A549 (cell line): ENCODE results near the gene POMGNT2.

Source experiments
- CTCF ChIP-seq: fragments of >200 bp; sonication (Bioruptor Twin); formaldehyde crosslinking; IDR thresholded peaks from 3 replicates; pipeline ENCODE4 v1.5.1; 2016
- EHF ChIP-seq: fragments of 250-450 bp; sonication (Bioruptor Pico); IDR thresholded peaks from 2 replicates; pipeline ENCODE4 v1.5.0; 2020; ENCODE audit warnings: mild to moderate bottlenecking
- ELK1 ChIP-seq: fragments of 150-350 bp; IDR thresholded peaks from 2 replicates; pipeline ENCODE4 v1.6.1; 2014; ENCODE audit warnings: low read depth, mild to moderate bottlenecking, low read length
- EP300 ChIP-seq, 2 experiments: fragments of >200 bp; sonication (Bioruptor Twin); formaldehyde crosslinking; IDR thresholded peaks; 2 replicates in 1 of 2; 3 replicates in 1 of 2; pipeline ENCODE4 v1.6.1; 2016 to 2017
- ESRRA ChIP-seq: fragments of 150-350 bp; IDR thresholded peaks from 2 replicates; pipeline ENCODE4 v1.6.1; 2014; ENCODE audit warnings: mild to moderate bottlenecking, low read length, borderline replicate concordance
- HMGXB4 ChIP-seq: fragments of 250-450 bp; sonication (Bioruptor Pico); IDR thresholded peaks from 2 replicates; pipeline ENCODE4 v1.5.0; 2021; ENCODE audit warnings: mild to moderate bottlenecking, moderate library complexity, borderline replicate concordance
- KDM1A ChIP-seq: fragments of 200-600 bp; sonication (generic); IDR thresholded peaks from 2 replicates; pipeline ENCODE4 v1.6.1; 2016; ENCODE audit warnings: low read depth, mild to moderate bottlenecking
- KDM5A ChIP-seq: fragments of 200-600 bp; sonication (generic); IDR thresholded peaks from 2 replicates; pipeline ENCODE4 v1.6.1; 2016; ENCODE audit warnings: antibody characterized with exemption, mild to moderate bottlenecking
- MYC ChIP-seq: IDR thresholded peaks from 2 replicates; pipeline ENCODE4 v1.6.1; 2012; ENCODE audit warnings: mild to moderate bottlenecking, inconsistent platforms, low read length, improper control_type of control experiment, borderline replicate concordance
- NFE2L2 ChIP-seq: fragments of 150-350 bp; conservative IDR thresholded peaks from 2 replicates; pipeline ENCODE4 v1.6.1; 2014; ENCODE audit warnings: low read length
- POLR2A ChIP-seq: IDR thresholded peaks from 2 replicates; pipeline ENCODE4 v1.6.1; 2012; ENCODE audit warnings: mild to moderate bottlenecking, low read length
- POLR2AphosphoS2 ChIP-seq: conservative IDR thresholded peaks from 2 replicates; pipeline ENCODE4 v1.6.1; 2012; ENCODE audit warnings: low read length, improper control_type of control experiment, inconsistent platforms
- SREBF2 ChIP-seq: fragments of 450-650 bp; IDR thresholded peaks from 2 replicates; pipeline ENCODE4 v1.6.1; 2014; ENCODE audit warnings: mild to moderate bottlenecking, moderate library complexity

- no peak for TF ChIP-seq KDM1A
- no peak for TF ChIP-seq POLR2A
- TF ChIP-seq CTCF = no peak
- no peak for TF ChIP-seq ESRRA
- TF ChIP-seq EP300 (IDR thresholded peaks at IDR 0.05) = no peak
- TF ChIP-seq NFE2L2 = no peak
- no peak for TF ChIP-seq KDM5A
- no peak for TF ChIP-seq MYC
- no peak for TF ChIP-seq HMGXB4
- TF ChIP-seq ELK1 = no peak
- TF ChIP-seq SREBF2 = no peak
- TF ChIP-seq POLR2AphosphoS2 = no peak
- TF ChIP-seq EHF (CRISPR knock-in tag) = no peak
These were observed 15.6 kb downstream of the POMGNT2 start for GRCh38 chr3:43090238-43090637.
